GM12874 (cell line): ENCODE measurements around the gene PDE6H.

Source experiments
- TF ChIP-seq, protein P1 (sequence below): IDR thresholded peaks from 2 replicates; pipeline ENCODE4 v1.5.1; 2011; ENCODE audit warnings: low read depth, mild to moderate bottlenecking, control low read depth, low read length, moderate library complexity; ENCODE audit not compliant: insufficient read depth

The PDE6H gene

DNA sequence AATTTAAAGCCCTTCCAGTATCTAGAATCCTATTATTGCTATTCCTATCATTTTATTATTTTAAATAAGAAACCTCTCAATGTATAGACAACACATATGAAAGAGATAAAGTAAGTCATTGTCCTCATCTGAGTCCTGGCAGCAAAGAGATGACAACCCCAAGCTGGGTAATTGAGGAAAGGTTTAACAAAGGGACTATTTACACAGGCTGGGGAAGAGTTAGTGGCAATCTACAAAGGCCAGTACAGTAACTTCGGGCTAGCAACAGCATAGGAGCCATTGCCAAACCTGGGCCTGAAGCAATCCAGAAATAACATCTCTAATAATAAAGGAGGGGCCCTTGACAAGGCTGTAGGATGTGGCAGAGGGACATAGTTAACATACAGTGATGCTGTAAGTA lies 11.2 kb downstream of the PDE6H start:
- TF ChIP-seq, protein P1, sequence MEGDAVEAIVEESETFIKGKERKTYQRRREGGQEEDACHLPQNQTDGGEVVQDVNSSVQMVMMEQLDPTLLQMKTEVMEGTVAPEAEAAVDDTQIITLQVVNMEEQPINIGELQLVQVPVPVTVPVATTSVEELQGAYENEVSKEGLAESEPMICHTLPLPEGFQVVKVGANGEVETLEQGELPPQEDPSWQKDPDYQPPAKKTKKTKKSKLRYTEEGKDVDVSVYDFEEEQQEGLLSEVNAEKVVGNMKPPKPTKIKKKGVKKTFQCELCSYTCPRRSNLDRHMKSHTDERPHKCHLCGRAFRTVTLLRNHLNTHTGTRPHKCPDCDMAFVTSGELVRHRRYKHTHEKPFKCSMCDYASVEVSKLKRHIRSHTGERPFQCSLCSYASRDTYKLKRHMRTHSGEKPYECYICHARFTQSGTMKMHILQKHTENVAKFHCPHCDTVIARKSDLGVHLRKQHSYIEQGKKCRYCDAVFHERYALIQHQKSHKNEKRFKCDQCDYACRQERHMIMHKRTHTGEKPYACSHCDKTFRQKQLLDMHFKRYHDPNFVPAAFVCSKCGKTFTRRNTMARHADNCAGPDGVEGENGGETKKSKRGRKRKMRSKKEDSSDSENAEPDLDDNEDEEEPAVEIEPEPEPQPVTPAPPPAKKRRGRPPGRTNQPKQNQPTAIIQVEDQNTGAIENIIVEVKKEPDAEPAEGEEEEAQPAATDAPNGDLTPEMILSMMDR, result no peak

- TF ChIP-seq, protein P1, result no peak
Observed at GRCh38 chr12:14984766-14985285, 12.0 kb downstream of the PDE6H start.

GRCh38 chr12:14986449-14986848 lies 13.6 kb downstream of the PDE6H start:
- TF ChIP-seq, protein P1, result no peak

DNA sequence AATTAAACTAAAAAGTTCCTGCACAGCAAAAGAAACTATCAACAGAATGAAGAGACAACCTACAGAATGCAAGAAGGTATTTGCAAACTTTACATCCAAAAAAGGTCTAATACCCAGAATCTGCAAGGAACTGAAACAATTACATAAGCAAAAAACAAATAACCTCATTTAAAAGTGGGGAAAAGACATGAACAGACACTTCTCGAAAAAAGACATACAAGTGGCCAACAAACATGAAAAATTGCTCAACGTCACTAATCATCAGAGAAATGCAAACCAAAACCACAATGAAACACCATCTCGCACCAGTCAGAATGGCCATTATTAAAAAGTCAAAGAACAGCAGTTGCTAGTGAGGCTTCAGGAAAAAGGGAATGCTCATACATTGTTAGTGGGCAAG lies 15.2 kb downstream of the PDE6H start:
- TF ChIP-seq, protein P1, result no peak

- TF ChIP-seq, protein P1, result no peak
Observed at GRCh38 chr12:14989790-14990189, 16.9 kb downstream of the PDE6H start.

GRCh38 chr12:14991069-14991468 lies 18.2 kb downstream of the PDE6H start:
- TF ChIP-seq, protein P1, result no peak

GRCh38 chr12:14992673-14993072 lies 19.8 kb downstream of the PDE6H start:
- TF ChIP-seq, protein P1, result no peak

DNA sequence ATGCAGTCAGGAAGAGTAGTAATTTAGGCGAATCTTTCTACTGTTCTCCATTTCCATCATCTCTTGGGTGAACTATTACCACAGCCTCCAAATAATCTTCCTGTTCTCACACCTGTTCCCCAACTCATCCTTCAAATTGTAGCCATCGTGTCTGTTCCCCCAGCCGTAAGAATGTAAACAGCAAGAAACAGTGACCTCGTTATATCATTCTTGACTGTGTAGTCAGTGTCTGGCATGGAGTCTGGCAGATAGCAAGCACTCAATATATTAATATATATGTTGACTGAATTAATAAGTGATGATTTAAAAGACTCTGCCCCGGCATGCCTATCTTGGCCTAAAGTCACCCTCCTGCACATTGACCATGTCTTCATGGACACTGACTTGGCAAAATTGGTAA lies 20.3 kb downstream of the PDE6H start:
- TF ChIP-seq, protein P1, result no peak
